NCI-H460 (cell line): ENCODE results near the gene B4GALT5. TPM values are rescaled to one million over a fixed set of nuclear protein-coding genes. Genes with fewer than 3 reads are reported as not detected.
"Not testable (repeated sequence)": the region's sequence is repeated elsewhere in the genome, so short reads cannot be mapped to it uniquely, and the experiment has no call there.

Experiments used
- DNase-seq: peaks from one replicate; pipeline ENCODE4 v3.0.0-alpha.2; 2016; ENCODE audit warnings: low read depth; ENCODE audit errors: extremely low read depth
- total RNA-seq: library from RNA; depleted of rRNA; stranded (reverse); fragments of >200 nt; shearing (Covaris generic); gene quantifications from 2 replicates; pipeline ENCODE4 v1.2.3, GENCODE V29; 2014

The B4GALT5 gene
- total RNA-seq, 1 experiment from 2014 or later: 16.4 TPM

- no peak for DNase-seq
These were observed 30.9 kb downstream of the B4GALT5 start for GRCh38 chr20:49682798-49683197.

- DNase-seq: no peak
These were observed 31.4 kb downstream of the B4GALT5 start for GRCh38 chr20:49682278-49682677.

GRCh38 chr20:49681850-49682216 lies 31.8 kb downstream of the B4GALT5 start:
- DNase-seq: no peak

GRCh38 chr20:49680484-49680883 lies 33.2 kb downstream of the B4GALT5 start:
- no peak for DNase-seq

GRCh38 chr20:49679634-49680033 lies 34.0 kb downstream of the B4GALT5 start:
- DNase-seq: no peak

- no peak for DNase-seq
These were observed 35.6 kb downstream of the B4GALT5 start for GRCh38 chr20:49677777-49678758.

- no peak for DNase-seq
These were observed 36.9 kb downstream of the B4GALT5 start for GRCh38 chr20:49676581-49677291.

- DNase-seq: no peak
These were observed 38.1 kb downstream of the B4GALT5 start for GRCh38 chr20:49675368-49676151.

- DNase-seq: peak; percentile 28
These were observed 39.0 kb downstream of the B4GALT5 start for GRCh38 chr20:49674383-49675352.

- DNase-seq: no peak
These were observed 41.5 kb downstream of the B4GALT5 start for GRCh38 chr20:49672096-49672664.

GRCh38 chr20:49671433-49671832 lies 42.2 kb downstream of the B4GALT5 start:
- DNase-seq: no peak

- DNase-seq: no peak
These were observed 44.0 kb downstream of the B4GALT5 start for GRCh38 chr20:49669601-49670189.

- not testable (repeated sequence) for DNase-seq
These were observed 44.8 kb downstream of the B4GALT5 start for GRCh38 chr20:49668878-49669195.

- no peak for DNase-seq
These were observed 45.3 kb downstream of the B4GALT5 start for GRCh38 chr20:49668181-49668877.

GRCh38 chr20:49666911-49667310 lies 46.8 kb downstream of the B4GALT5 start:
- no peak for DNase-seq

GRCh38 chr20:49665796-49666195 lies 47.9 kb downstream of the B4GALT5 start:
- no peak for DNase-seq

GRCh38 chr20:49664612-49665313 lies 48.9 kb downstream of the B4GALT5 start:
- DNase-seq: no peak

GRCh38 chr20:49663112-49663511 lies 50.6 kb downstream of the B4GALT5 start:
- DNase-seq: no peak
